CMK (cell line): ENCODE results near the gene ZNF214.
"Not testable (repeated sequence)": the region's sequence is repeated elsewhere in the genome, so short reads cannot be mapped to it uniquely, and the experiment has no call there.

Experiments used
- DNase-seq: peaks from one replicate; pipeline ENCODE4 v3.0.0-alpha.2; 2010; ENCODE audit warnings: low read depth

ZNF214 gene

GRCh38 chr11:6988506-6988905 lies 31.6 kb downstream of the ZNF214 start:
- DNase-seq: no peak

GRCh38 chr11:6986487-6986886 lies 33.7 kb downstream of the ZNF214 start:
- DNase-seq: no peak

DNA sequence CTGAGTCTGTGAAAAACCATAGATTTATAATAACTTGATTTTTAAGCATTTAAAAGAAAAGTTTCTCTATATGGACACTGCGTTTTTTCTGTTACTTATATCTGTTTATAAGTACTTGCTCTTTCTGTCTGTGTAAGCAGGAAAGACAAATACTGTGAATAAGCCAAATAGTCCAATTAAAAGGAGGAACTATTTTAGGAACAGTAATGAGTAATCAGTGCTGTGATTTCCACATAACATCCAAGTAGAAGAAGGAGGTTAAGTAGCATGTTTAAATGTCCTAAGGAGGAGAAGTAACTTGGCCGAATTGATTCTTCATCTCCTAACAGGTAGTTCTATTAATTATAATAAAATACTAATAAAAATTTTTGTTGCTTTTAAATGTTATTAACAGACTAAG lies 40.8 kb downstream of the ZNF214 start:
- DNase-seq: no peak

DNA sequence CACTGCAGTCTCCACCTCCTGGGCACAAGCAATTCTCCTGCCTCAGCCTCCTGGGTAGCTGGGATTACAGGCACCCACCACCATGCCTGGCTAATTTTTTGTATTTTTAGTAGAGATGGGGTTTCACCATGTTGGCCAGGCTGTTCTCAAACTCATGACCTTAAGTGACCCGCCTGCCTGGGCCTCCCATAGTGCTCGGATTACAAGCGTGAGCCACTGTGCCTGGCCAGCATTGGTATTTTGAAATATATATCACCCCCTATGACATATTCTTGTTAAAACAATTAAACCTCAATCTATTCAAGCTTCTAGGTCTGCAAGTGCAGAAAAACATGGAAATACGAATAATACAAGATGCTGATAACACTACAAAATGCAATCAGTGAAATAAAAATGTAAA lies 50.3 kb downstream of the ZNF214 start:
- DNase-seq: not testable (repeated sequence)

DNA sequence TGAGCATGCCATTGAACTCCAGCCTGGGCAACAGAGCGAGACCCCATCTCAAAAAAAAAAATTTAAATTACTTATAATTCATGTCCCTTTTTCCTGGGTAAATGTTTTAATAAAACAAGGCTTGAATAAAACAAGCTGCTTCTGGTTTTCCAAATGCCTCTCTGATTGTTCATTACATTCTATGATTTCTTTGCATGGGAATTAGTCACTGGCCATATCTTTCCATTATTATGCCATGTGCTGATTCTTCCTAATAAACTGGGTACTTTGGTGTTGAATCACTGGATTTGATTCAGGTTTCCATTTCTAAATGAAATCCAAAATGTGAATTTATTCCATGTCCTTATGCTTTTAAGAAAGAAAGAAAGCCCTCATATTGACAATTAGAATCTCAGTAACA lies 51.3 kb downstream of the ZNF214 start:
- DNase-seq: no peak

- DNase-seq: no peak
These were observed 57.5 kb downstream of the ZNF214 start for GRCh38 chr11:6962673-6963072.

GRCh38 chr11:6962141-6962540 lies 58.0 kb downstream of the ZNF214 start:
- DNase-seq: no peak

DNA sequence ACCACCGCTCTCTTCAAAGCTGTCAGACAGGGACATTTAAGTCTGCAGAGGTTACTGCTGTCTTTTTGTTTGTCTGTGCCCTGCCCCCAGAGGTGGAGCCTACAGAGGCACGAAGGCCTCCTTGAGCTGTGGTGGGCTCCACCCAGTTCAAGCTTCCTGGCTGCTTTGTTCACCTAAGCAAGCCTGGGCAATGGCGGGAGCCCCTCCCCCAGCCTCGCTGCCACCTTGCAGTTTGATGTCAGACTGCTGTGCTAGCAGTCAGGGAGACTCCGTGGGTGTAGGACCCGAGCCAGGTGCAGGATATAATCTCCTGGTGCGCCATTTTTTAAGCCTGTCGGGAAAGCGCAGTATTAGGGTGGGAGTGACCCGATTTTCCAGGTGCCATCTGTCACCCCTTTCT lies 65.9 kb downstream of the ZNF214 start:
- DNase-seq: not testable (repeated sequence)
